Neutrophil (primary cell): Measurements from ENCODE around the gene ABLIM2.

Source experiments
- H3K27ac ChIP-seq: fragments of 200-600 bp; sonication (generic); 2 replicates; pipeline ENCODE4 v1.5.1; 2016; ENCODE audit warnings: mild to moderate bottlenecking, moderate library complexity
- H3K27me3 ChIP-seq: fragments of 200-600 bp; sonication (generic); 2 replicates; pipeline ENCODE4 v1.6.0; 2016; ENCODE audit warnings: mild to moderate bottlenecking
- H3K36me3 ChIP-seq: fragments of 200-600 bp; sonication (generic); 2 replicates; pipeline ENCODE4 v1.5.1; 2017
- H3K4me1 ChIP-seq, 2 experiments: fragments of 200-600 bp in 1 of 2; sonication (generic) in 1 of 2; 1 replicate in 1 of 2; 2 replicates in 1 of 2; pipeline versions ENCODE4 v1.5.1 to v1.6.1; 2013 to 2016; ENCODE audit warnings: low read depth in 1 of 2, low read length in 1 of 2, mild to moderate bottlenecking in 1 of 2, moderate library complexity in 1 of 2; ENCODE audit not compliant: control insufficient read depth in 1 of 2, insufficient read depth in 1 of 2
- H3K4me3 ChIP-seq, 2 experiments: fragments of 200-600 bp in 1 of 2; sonication (generic) in 1 of 2; 1 replicate in 1 of 2; 2 replicates in 1 of 2; pipeline ENCODE4 v1.5.1; 2013 to 2016; ENCODE audit warnings: low read depth in 1 of 2, low read length in 1 of 2, mild to moderate bottlenecking in 1 of 2, moderate library complexity in 1 of 2
- H3K9me3 ChIP-seq: fragments of 200-600 bp; sonication (generic); 2 replicates; pipeline ENCODE4 v1.5.1; 2016
- CTCF ChIP-seq: fragments of 200-600 bp; sonication (generic); IDR thresholded peaks from 2 replicates; pipeline ENCODE4 v1.5.1; 2016; ENCODE audit warnings: antibody characterized with exemption

ABLIM2 gene

DNA sequence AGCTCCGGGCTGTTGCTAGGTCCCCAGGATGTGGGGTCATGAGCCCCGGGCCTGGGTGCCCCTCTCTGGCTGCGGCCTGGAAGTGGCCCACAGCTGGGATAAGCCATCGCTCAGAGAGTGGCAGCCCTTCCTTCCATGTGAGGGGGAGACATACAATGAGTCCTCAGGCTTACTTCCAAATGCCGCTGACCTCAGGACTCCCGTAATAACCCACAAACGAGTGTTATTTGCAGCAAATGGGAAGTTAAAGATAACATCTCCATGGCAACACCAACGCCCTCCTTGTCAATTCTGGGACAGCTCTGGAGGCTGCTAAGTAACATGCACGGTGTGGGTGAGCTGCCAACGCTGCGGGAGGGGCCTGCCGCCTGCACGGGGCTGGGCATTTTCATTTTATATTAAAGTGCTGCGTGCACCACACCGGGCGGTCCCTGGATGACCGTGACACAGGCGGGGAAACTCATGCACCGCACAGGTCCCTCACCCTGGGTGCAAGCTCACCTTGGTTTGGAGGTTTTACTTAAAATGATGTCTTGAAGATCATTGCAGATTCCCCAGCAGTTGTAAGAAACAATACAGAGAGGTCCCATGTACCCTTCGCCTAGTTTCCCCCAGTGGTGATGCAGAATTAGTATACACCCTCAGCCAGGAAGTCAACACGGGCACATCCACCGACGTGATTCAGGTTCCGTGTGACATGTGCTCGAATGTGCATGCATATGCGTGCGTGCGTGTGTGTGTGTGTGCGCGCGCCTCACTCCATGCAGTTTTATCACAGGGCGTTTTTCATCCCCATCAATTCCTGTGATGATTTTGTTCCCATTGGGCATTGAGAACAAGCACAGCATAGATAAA lies 79.4 kb downstream of the ABLIM2 start:
- Histone ChIP-seq H3K4me3 (no peak overlapping the region), H3K4me1 (no peaks in the 10 kb centered on the region), H3K27ac (no peak overlapping the region), H3K27me3 (peaks cover 36% of the 10 kb centered on the region), H3K36me3 (no peaks in the 10 kb centered on the region), H3K9me3 (no peaks in the 10 kb centered on the region)
- TF ChIP-seq CTCF = no peak

DNA sequence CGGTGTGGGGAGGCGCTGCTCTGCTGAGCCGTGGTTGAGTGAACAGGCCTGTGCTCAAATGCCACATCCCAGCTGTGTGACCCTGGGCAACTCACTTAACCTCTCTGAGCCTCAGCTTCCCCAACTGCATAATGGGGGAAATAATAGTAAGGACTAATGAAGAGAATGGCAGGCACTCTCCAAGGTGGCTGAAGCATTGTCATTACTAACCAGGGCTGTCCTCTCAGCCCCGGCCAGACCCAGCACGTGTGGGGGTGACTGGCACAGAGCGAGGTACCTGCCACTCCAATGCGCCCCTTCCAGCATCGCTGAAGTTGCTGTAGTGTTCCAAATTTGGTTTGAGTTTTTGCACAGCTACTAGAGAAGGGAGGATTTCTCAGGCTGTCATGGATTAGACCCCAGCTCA lies 80.0 kb downstream of the ABLIM2 start:
- no peaks in the 10 kb centered on the region for H3K36me3 ChIP-seq
- no peak for TF ChIP-seq CTCF
- no peaks in the 10 kb centered on the region for H3K4me1 ChIP-seq
- H3K27ac ChIP-seq = no peak overlapping the region
- H3K9me3 ChIP-seq = no peaks in the 10 kb centered on the region
- peaks cover 40% of the 10 kb centered on the region for H3K27me3 ChIP-seq
- no peak overlapping the region for H3K4me3 ChIP-seq

DNA sequence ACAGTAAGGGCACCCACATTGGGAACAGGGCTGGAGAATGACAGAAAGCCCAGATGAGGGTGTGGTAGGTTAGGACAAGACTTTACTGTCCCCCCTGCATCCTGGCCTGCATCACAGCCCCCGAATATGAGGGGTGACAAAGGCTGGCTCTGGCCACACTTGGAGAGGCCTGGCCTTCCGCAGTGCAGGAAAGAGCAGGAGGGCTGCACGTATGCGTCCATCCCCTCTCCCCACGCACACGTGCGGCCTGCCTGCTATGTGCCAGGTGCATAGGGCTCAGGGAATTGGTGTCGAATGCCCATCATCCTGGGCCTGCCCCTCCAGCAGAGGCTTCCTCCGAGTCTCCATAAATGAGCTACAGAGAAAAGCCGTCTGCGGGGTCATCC lies 80.5 kb downstream of the ABLIM2 start:
- no peaks in the 10 kb centered on the region for H3K4me1 ChIP-seq
- no peak for TF ChIP-seq CTCF
- H3K9me3 ChIP-seq = no peaks in the 10 kb centered on the region
- H3K27ac ChIP-seq = no peak overlapping the region
- H3K4me3 ChIP-seq = no peak overlapping the region
- H3K36me3 ChIP-seq = no peaks in the 10 kb centered on the region
- peaks cover 45% of the 10 kb centered on the region for H3K27me3 ChIP-seq

- Histone ChIP-seq H3K27me3 (peaks cover 52% of the 10 kb centered on the region), H3K27ac (no peak overlapping the region), H3K4me1 (no peaks in the 10 kb centered on the region), H3K36me3 (no peaks in the 10 kb centered on the region), H3K9me3 (no peaks in the 10 kb centered on the region), H3K4me3 (no peak overlapping the region)
- no peak for TF ChIP-seq CTCF
Measured at GRCh38 chr4:8077181-8078108, 81.2 kb downstream of the ABLIM2 start.

DNA sequence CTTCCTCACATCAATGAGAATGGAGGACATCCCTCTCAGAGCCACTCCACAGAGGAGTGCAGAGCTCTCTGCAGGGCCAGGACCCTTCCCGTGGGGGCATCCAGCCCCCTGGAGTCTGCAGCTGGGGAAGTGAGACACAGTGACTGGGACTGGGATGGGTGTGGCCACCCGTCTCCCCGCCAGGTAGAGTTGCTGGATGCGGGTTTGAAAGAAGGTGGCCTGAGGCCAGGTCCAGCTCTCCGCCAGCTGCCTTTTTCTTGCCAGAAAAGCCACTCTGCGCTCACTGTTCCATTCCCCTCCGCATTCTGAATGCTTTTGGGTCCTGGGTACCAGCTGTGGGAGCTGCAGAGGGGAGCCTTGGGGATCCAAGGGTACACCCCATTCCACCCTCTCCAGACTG lies 82.6 kb downstream of the ABLIM2 start:
- no peak for TF ChIP-seq CTCF
- H3K27me3 ChIP-seq = peaks cover 62% of the 10 kb centered on the region
- no peak overlapping the region for H3K27ac ChIP-seq
- no peak overlapping the region for H3K4me3 ChIP-seq
- H3K4me1 ChIP-seq = no peaks in the 10 kb centered on the region
- no peaks in the 10 kb centered on the region for H3K9me3 ChIP-seq
- no peaks in the 10 kb centered on the region for H3K36me3 ChIP-seq
